Suprapubic skin (tissue), 4 donors: ENCODE results near the gene PDGFRA. TPM values are rescaled to one million over a fixed set of nuclear protein-coding genes. Genes with fewer than 3 reads are reported as not detected.

Source experiments
- DNase-seq, 2 donors: peaks; one replicate each; pipeline ENCODE4 v3.0.0-alpha.2; 2019; ENCODE audit warnings: low spot score in 2 of 2
- H3K27ac ChIP-seq: fragments of 200-600 bp; sonication (generic); one replicate; pipeline ENCODE4 v1.5.1; 2019
- H3K27me3 ChIP-seq: fragments of 200-600 bp; sonication (generic); one replicate; pipeline ENCODE4 v1.5.1; 2019
- H3K36me3 ChIP-seq: fragments of 200-600 bp; sonication (generic); one replicate; pipeline ENCODE4 v1.5.1; 2019
- H3K4me1 ChIP-seq: fragments of 200-600 bp; sonication (generic); one replicate; pipeline ENCODE4 v1.5.1; 2019
- H3K4me3 ChIP-seq: fragments of 200-600 bp; sonication (generic); one replicate; pipeline ENCODE4 v1.5.1; 2019; ENCODE audit warnings: mild to moderate bottlenecking
- H3K9me3 ChIP-seq: fragments of 200-600 bp; sonication (generic); one replicate; pipeline ENCODE4 v1.5.1; 2019
- CTCF ChIP-seq, 2 donors: fragments of 200-600 bp in 1 of 2; fragments of 450-650 bp in 1 of 2; sonication (generic) in 1 of 2; IDR thresholded peaks; one replicate each; pipeline ENCODE4 v1.5.1; 2016 to 2019; ENCODE audit warnings: antibody characterized with exemption in 2 of 2, mild to moderate bottlenecking in 1 of 2, moderate library complexity in 1 of 2
- EP300 ChIP-seq: sonication (generic); formaldehyde crosslinking; IDR thresholded peaks from one replicate; pipeline ENCODE4 v1.6.1; 2017; ENCODE audit warnings: antibody characterized with exemption
- POLR2A ChIP-seq, 2 donors: fragments of 450-650 bp; IDR thresholded peaks; one replicate each; pipeline ENCODE4 v1.6.1; 2017; ENCODE audit warnings: antibody characterized with exemption in 2 of 2, mild to moderate bottlenecking in 2 of 2, moderate library complexity in 2 of 2
- POLR2AphosphoS5 ChIP-seq, 3 donors: sonication (generic); formaldehyde crosslinking; IDR thresholded peaks; one replicate each; pipeline ENCODE4 v1.6.1; 2017; ENCODE audit warnings: antibody characterized with exemption in 3 of 3
- WGBS: methylation state at CpG from one replicate; pipeline ENCODE4 v1.1.5; 2018; 5-methylcytosine and 5-hydroxymethylcytosine counted together
- total RNA-seq, 4 donors: library from RNA; depleted of rRNA; stranded (reverse); fragments of >200 nt; gene quantifications; one replicate each; pipeline ENCODE4 v1.1.0, GENCODE V29; 2016

Gene PDGFRA
- total RNA-seq, 4 donors from 2014 or later: 14.6 to 25.1 (median 17.1) TPM

GRCh38 chr4:54254116-54254914, 25.2 kb downstream of the PDGFRA start:
- Histone ChIP-seq H3K4me1 (peaks cover 4% of the 10 kb centered on the region), H3K27me3 (no peaks in the 10 kb centered on the region), H3K9me3 (no peaks in the 10 kb centered on the region), H3K27ac (no peak overlapping the region), H3K36me3 (no peaks in the 10 kb centered on the region), H3K4me3 (no peak overlapping the region)
- no peak for TF ChIP-seq EP300
- TF ChIP-seq POLR2AphosphoS5 (IDR thresholded peaks at IDR 0.05): no peak
- TF ChIP-seq POLR2A (IDR thresholded peaks at IDR 0.05): no peak
- DNase-seq: no peak
- 48% methylated on average over 7 of the region's 7 CpGs for WGBS

GRCh38 chr4:54254915-54255246, 25.8 kb downstream of the PDGFRA start:
- 83% methylated on average over 4 of the region's 4 CpGs for WGBS
- peaks cover 4% of the 10 kb centered on the region for H3K4me1 ChIP-seq
- H3K27ac ChIP-seq: no peak overlapping the region
- no peaks in the 10 kb centered on the region for H3K27me3 ChIP-seq
- no peaks in the 10 kb centered on the region for H3K9me3 ChIP-seq
- H3K4me3 ChIP-seq: no peak overlapping the region
- H3K36me3 ChIP-seq: no peaks in the 10 kb centered on the region
- TF ChIP-seq CTCF (IDR thresholded peaks at IDR 0.05) (no peak), EP300 (no peak), POLR2A (IDR thresholded peaks at IDR 0.05) (no peak), POLR2AphosphoS5 (IDR thresholded peaks at IDR 0.05) (no peak)
- no peak for DNase-seq

GRCh38 chr4:54255881-54256280, 26.8 kb downstream of the PDGFRA start:
- peaks cover 4% of the 10 kb centered on the region for H3K4me1 ChIP-seq
- no peak for TF ChIP-seq CTCF (IDR thresholded peaks at IDR 0.05)
- TF ChIP-seq POLR2A (IDR thresholded peaks at IDR 0.05): no peak
- no peak for TF ChIP-seq POLR2AphosphoS5 (IDR thresholded peaks at IDR 0.05)
- no peak for TF ChIP-seq EP300
- H3K36me3 ChIP-seq: no peaks in the 10 kb centered on the region
- no peak for DNase-seq
- H3K9me3 ChIP-seq: no peaks in the 10 kb centered on the region
- 100% methylated on average over 2 of the region's 2 CpGs for WGBS
- H3K27me3 ChIP-seq: no peaks in the 10 kb centered on the region
- H3K27ac ChIP-seq: no peak overlapping the region
- no peak overlapping the region for H3K4me3 ChIP-seq

GRCh38 chr4:54256491-54257486, 27.7 kb downstream of the PDGFRA start:
- no peaks in the 10 kb centered on the region for H3K27me3 ChIP-seq
- H3K4me1 ChIP-seq: peaks cover 4% of the 10 kb centered on the region
- no peaks in the 10 kb centered on the region for H3K36me3 ChIP-seq
- no peak for DNase-seq
- H3K4me3 ChIP-seq: no peak overlapping the region
- no peaks in the 10 kb centered on the region for H3K9me3 ChIP-seq
- WGBS: 92% methylated on average over 11 of the region's 11 CpGs
- TF ChIP-seq EP300 (no peak), CTCF (IDR thresholded peaks at IDR 0.05) (no peak), POLR2A (IDR thresholded peaks at IDR 0.05) (no peak), POLR2AphosphoS5 (IDR thresholded peaks at IDR 0.05) (no peak)
- H3K27ac ChIP-seq: no peak overlapping the region

- Histone ChIP-seq H3K9me3 (no peaks in the 10 kb centered on the region), H3K36me3 (no peaks in the 10 kb centered on the region), H3K27me3 (no peaks in the 10 kb centered on the region), H3K4me3 (no peak overlapping the region), H3K4me1 (no peaks in the 10 kb centered on the region), H3K27ac (no peak overlapping the region)
- TF ChIP-seq POLR2AphosphoS5 (IDR thresholded peaks at IDR 0.05): no peak
- WGBS: 85% methylated on average over 4 of the region's 4 CpGs
- DNase-seq: no peak
Observed at GRCh38 chr4:54265366-54265765, 36.3 kb downstream of the PDGFRA start.

GRCh38 chr4:54268151-54268550, 39.1 kb downstream of the PDGFRA start:
- no peak overlapping the region for H3K27ac ChIP-seq
- no peak for TF ChIP-seq EP300
- TF ChIP-seq POLR2A (IDR thresholded peaks at IDR 0.05): no peak
- TF ChIP-seq POLR2AphosphoS5 (IDR thresholded peaks at IDR 0.05): no peak
- no peak for TF ChIP-seq CTCF (IDR thresholded peaks at IDR 0.05)
- no peaks in the 10 kb centered on the region for H3K27me3 ChIP-seq
- no peak for DNase-seq
- no peak overlapping the region for H3K4me3 ChIP-seq
- no peaks in the 10 kb centered on the region for H3K9me3 ChIP-seq
- H3K4me1 ChIP-seq: no peaks in the 10 kb centered on the region
- peaks cover 3% of the 10 kb centered on the region for H3K36me3 ChIP-seq
